Neuron (in vitro differentiated cells): ENCODE measurements around the gene SLCO3A1.

Source experiments
- H2AFZ ChIP-seq: one replicate; pipeline ENCODE4 v1.6.1; 2013; ENCODE audit warnings: low read depth, mild to moderate bottlenecking, inconsistent platforms, low read length, moderate library complexity
- H3K27me3 ChIP-seq: one replicate; pipeline ENCODE4 v1.6.1; 2013; ENCODE audit warnings: low read length; ENCODE audit not compliant: insufficient read depth
- H3K36me3 ChIP-seq: one replicate; pipeline ENCODE4 v1.6.1; 2013; ENCODE audit warnings: low read length; ENCODE audit not compliant: insufficient read depth
- H3K4me1 ChIP-seq: one replicate; pipeline ENCODE4 v1.6.1; 2013; ENCODE audit warnings: low read length; ENCODE audit not compliant: insufficient read depth
- H3K4me3 ChIP-seq: 2 replicates; pipeline ENCODE4 v1.5.1; 2013; ENCODE audit warnings: mild to moderate bottlenecking, low read length, moderate library complexity
- H3K9me3 ChIP-seq: one replicate; pipeline ENCODE4 v1.6.1; 2013; ENCODE audit warnings: low read length

The SLCO3A1 gene

GRCh38 chr15:91853511-91853947 is at the start of gene SLCO3A1:
Gene SLCO3A1, plus strand, starts transcription at chr15:91853708.
- H3K4me1 ChIP-seq: no peaks in the 10 kb centered on the region
- peak within 1 kb of the TSS; percentile 48 for H3K4me3 ChIP-seq
- no peaks in the 10 kb centered on the region for H3K36me3 ChIP-seq
- H2AFZ ChIP-seq: peak within 1 kb of the TSS; percentile 79
- H3K27me3 ChIP-seq: peaks cover 50% of the 10 kb centered on the region
- no peaks in the 10 kb centered on the region for H3K9me3 ChIP-seq

DNA sequence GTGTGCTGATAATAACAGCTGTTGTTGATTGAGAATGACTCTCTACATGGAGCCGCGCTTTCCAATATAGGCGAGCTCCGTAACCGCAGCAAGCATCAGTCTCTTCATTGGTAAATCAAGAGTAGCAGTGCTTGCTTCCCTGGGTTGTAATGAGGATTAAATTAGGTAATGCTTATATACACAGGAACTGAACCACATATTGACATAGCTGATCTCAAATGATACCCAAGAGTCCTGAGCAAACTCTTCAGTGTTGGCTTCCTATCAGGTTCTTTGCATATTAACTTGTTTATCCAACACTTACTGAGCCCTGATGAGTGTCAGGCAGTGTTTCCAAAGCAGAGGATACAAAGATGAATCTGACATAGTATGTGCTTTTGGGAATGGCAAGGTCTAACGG is 46.4 kb upstream of the SLCO3A1 start:
- H3K36me3 ChIP-seq: no peaks in the 10 kb centered on the region
- H3K4me3 ChIP-seq: no peak overlapping the region
- no peaks in the 10 kb centered on the region for H3K9me3 ChIP-seq
- H3K4me1 ChIP-seq: no peaks in the 10 kb centered on the region
- no peaks in the 10 kb centered on the region for H3K27me3 ChIP-seq
- H2AFZ ChIP-seq: no peak overlapping the region

GRCh38 chr15:91813924-91814323 is 39.6 kb upstream of the SLCO3A1 start:
- Histone ChIP-seq H3K9me3 (no peaks in the 10 kb centered on the region), H3K27me3 (no peaks in the 10 kb centered on the region), H3K4me3 (no peak overlapping the region), H2AFZ (no peak overlapping the region), H3K36me3 (no peaks in the 10 kb centered on the region), H3K4me1 (no peaks in the 10 kb centered on the region)

DNA sequence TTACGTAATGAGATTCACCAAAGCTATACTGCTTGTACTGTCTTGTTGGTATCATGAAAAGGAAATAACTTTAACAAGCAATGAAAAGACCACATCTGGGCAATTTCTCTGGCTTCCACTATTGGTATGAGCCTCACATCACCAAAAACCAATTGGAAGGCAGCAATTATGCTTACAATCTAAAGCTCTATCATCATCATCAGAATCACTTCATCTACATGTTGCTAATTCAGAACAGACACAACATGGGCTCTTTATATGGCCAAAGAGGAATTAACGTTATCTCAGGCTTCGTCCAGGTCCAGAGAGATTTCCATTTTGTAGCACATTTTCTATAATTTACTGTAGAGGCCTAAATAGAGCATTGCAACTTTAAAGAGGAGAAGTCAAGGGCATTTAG is 36.6 kb upstream of the SLCO3A1 start:
- H3K4me3 ChIP-seq: no peak overlapping the region
- no peaks in the 10 kb centered on the region for H3K36me3 ChIP-seq
- H2AFZ ChIP-seq: no peak overlapping the region
- H3K27me3 ChIP-seq: no peaks in the 10 kb centered on the region
- H3K9me3 ChIP-seq: no peaks in the 10 kb centered on the region
- no peaks in the 10 kb centered on the region for H3K4me1 ChIP-seq

DNA sequence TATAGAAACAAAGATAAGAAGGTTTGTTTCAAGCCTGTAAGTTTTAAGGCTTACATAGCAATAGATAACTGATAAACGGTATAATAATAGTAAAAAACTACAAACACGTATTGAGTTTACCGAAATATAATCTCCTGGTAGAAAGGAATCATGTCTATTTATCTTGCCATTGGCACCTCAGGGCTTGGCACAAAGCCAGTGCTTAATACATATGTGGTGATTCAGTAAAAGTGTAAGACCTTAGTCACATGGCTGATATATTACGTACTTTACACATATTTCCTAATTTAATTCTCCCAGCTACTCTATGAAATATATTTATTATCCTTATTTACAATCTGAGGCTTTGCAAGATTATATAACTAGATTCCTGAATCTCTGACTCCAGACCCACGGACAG is 32.0 kb upstream of the SLCO3A1 start:
- Histone ChIP-seq H3K4me1 (no peaks in the 10 kb centered on the region), H3K4me3 (no peak overlapping the region), H3K9me3 (no peaks in the 10 kb centered on the region), H3K36me3 (no peaks in the 10 kb centered on the region), H3K27me3 (no peaks in the 10 kb centered on the region), H2AFZ (no peak overlapping the region)

DNA sequence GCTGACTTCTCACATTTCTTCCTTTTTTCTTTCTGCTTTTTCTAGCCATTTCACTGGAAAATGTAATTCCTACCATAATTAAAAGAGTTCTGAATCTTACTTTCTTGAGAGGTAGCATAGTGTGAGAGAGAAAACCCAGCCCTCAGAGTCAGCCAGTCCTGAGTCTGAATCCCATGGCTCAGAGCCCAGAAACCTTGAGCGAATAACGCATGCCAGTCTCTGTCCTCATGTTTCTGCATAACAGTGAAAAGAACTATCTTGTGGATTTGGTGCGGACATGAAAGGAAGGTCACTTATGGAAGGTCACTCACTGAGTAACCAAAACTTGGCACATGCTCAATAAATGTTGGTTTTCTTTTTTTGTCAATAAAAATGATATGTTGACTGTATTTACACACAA is 29.3 kb upstream of the SLCO3A1 start:
- H3K4me3 ChIP-seq: no peak overlapping the region
- H3K4me1 ChIP-seq: no peaks in the 10 kb centered on the region

DNA sequence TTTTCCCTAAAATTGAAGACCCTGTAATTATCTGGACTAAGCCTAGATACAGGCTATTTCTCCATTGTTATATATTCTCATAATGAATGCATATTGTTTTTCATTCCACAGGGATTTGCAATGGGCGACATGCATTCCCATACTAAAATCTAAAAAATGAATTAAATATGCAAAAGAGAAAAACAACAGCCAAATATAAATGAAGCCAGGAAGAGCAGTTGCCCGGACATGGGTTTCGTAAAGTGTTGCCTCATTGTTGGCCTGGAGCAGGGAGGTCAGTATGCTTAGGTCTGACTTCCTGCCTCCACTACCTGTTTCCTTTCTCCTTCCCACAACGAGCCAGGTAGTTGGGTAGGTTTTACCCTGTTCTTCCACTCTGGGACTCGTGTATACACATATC is 27.1 kb upstream of the SLCO3A1 start:
- Histone ChIP-seq H3K4me3 (no peak overlapping the region), H3K27me3 (no peaks in the 10 kb centered on the region), H2AFZ (no peak overlapping the region), H3K36me3 (no peaks in the 10 kb centered on the region), H3K4me1 (no peaks in the 10 kb centered on the region), H3K9me3 (no peaks in the 10 kb centered on the region)

More for the DNA sequence above, 29.3 kb upstream of the SLCO3A1 start:
- Histone ChIP-seq H3K27me3 (no peaks in the 10 kb centered on the region), H3K36me3 (no peaks in the 10 kb centered on the region), H3K9me3 (no peaks in the 10 kb centered on the region), H2AFZ (no peak overlapping the region)

DNA sequence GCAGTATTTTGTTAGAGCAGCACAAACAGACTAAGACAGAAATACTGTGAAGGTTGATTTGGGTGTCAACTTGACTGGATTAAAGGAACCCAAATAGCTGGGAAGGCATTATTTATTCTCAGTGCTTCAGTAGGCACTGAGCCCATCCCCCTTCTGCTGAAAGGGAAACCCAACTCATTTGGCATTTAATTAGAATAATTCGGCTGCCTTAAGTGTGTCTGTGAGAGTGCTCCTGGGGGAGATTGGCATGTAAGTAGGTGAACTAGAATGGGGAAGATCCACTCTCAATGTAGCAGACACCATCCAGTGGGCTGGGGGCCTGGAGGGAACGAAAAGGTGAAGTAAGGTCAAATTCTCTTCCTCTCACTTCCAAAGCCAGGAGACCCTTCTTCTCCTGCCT is 20.5 kb upstream of the SLCO3A1 start:
- Histone ChIP-seq H3K4me3 (no peak overlapping the region), H3K9me3 (no peaks in the 10 kb centered on the region), H3K4me1 (no peaks in the 10 kb centered on the region), H3K27me3 (no peaks in the 10 kb centered on the region), H3K36me3 (no peaks in the 10 kb centered on the region), H2AFZ (no peak overlapping the region)

DNA sequence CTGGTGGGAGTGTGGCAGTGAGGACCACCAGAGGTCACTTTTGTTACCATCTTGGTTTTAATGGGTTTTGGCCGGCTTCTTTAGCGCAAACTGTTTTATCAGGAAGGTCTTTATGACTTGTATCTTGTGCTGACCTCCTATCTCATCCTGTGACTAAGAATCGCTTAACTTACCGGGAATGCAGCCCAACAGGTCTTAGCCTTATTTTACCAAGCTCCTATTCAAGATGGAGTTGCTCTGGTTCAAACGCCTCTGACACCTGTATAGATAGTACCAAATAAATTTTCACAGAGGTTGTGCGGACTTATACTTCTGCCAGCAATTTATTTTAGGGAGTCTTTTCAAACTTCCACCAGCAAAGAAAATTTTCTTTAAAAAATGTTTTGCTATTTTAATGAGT is 13.6 kb upstream of the SLCO3A1 start:
- Histone ChIP-seq H2AFZ (no peak overlapping the region), H3K4me3 (no peak overlapping the region), H3K27me3 (no peaks in the 10 kb centered on the region), H3K9me3 (no peaks in the 10 kb centered on the region), H3K36me3 (no peaks in the 10 kb centered on the region), H3K4me1 (no peaks in the 10 kb centered on the region)

GRCh38 chr15:91841861-91842260 is 11.6 kb upstream of the SLCO3A1 start:
- Histone ChIP-seq H3K4me3 (no peak overlapping the region), H3K27me3 (no peaks in the 10 kb centered on the region), H3K36me3 (no peaks in the 10 kb centered on the region), H3K9me3 (no peaks in the 10 kb centered on the region), H2AFZ (no peak overlapping the region), H3K4me1 (no peaks in the 10 kb centered on the region)

- H3K9me3 ChIP-seq: no peaks in the 10 kb centered on the region
- no peaks in the 10 kb centered on the region for H3K4me1 ChIP-seq
- no peak overlapping the region for H3K4me3 ChIP-seq
- no peaks in the 10 kb centered on the region for H3K27me3 ChIP-seq
- no peaks in the 10 kb centered on the region for H3K36me3 ChIP-seq
- no peak overlapping the region for H2AFZ ChIP-seq
These were observed 9.2 kb upstream of the SLCO3A1 start for GRCh38 chr15:91844341-91844740.

GRCh38 chr15:91844928-91845327 is 8.6 kb upstream of the SLCO3A1 start:
- no peaks in the 10 kb centered on the region for H3K27me3 ChIP-seq
- H3K4me3 ChIP-seq: no peak overlapping the region
- no peaks in the 10 kb centered on the region for H3K4me1 ChIP-seq
- no peaks in the 10 kb centered on the region for H3K36me3 ChIP-seq
- H3K9me3 ChIP-seq: no peaks in the 10 kb centered on the region
- no peak overlapping the region for H2AFZ ChIP-seq

GRCh38 chr15:91845720-91846119 is 7.8 kb upstream of the SLCO3A1 start:
- Histone ChIP-seq H3K9me3 (no peaks in the 10 kb centered on the region), H2AFZ (no peak overlapping the region), H3K36me3 (no peaks in the 10 kb centered on the region), H3K4me1 (no peaks in the 10 kb centered on the region), H3K27me3 (no peaks in the 10 kb centered on the region), H3K4me3 (no peak overlapping the region)

- Histone ChIP-seq H3K4me3 (no peak overlapping the region), H3K4me1 (no peaks in the 10 kb centered on the region), H3K27me3 (peaks cover 18% of the 10 kb centered on the region), H3K9me3 (no peaks in the 10 kb centered on the region), H2AFZ (no peak overlapping the region), H3K36me3 (no peaks in the 10 kb centered on the region)
These were observed 4.3 kb upstream of the SLCO3A1 start for GRCh38 chr15:91849180-91849579.
